Activated T-helper 1 cell treated with anti-CD3 and anti-CD28 coated beads, Interleukin-12 subunit alpha, Interleukin-12 subunit beta, Interleukin-2, Interleukin-4 antibody, amounts not matched to agents 30 ng/mL and 10 ng/mL and 1 ng/mL, durations not matched to agents 14 hours and 24 hours and 36 hours (primary cell): ENCODE results near the gene ENHO. TPM values are rescaled to one million over a fixed set of nuclear protein-coding genes. Genes with fewer than 3 reads are reported as not detected.
A peak's percentile ranks its signal among the peaks of the same experiment; 100 is the strongest.

Experiments used
- DNase-seq: peaks from one replicate; pipeline ENCODE4 v3.0.0; 2021; ENCODE audit warnings: low spot score
- H3K27ac Mint-ChIP-seq: one replicate; pipeline ENCODE4 v1.8.0; 2021; ENCODE audit warnings: mild to moderate bottlenecking, mixed read lengths
- H3K27me3 Mint-ChIP-seq: one replicate; pipeline ENCODE4 v1.8.0; 2022; ENCODE audit warnings: mild to moderate bottlenecking, moderate library complexity, mixed read lengths; ENCODE audit not compliant: insufficient read depth
- H3K36me3 Mint-ChIP-seq: one replicate; pipeline ENCODE4 v1.8.0; 2021; ENCODE audit warnings: low read depth, mixed read lengths
- H3K4me1 Mint-ChIP-seq: one replicate; pipeline ENCODE4 v1.8.0; 2021; ENCODE audit warnings: low read depth, mixed read lengths
- H3K4me3 Mint-ChIP-seq: one replicate; pipeline ENCODE4 v1.8.0; 2021; ENCODE audit warnings: mild to moderate bottlenecking, moderate library complexity, mixed read lengths
- H3K9me3 Mint-ChIP-seq: one replicate; pipeline ENCODE4 v1.8.0; 2021; ENCODE audit warnings: mixed read lengths
- intact Hi-C: fragments of 100-400 bp; cut with micrococcal nuclease; formaldehyde crosslinking; loops from one replicate; pipeline ENCODE4 v1.15.1; 2024
- total RNA-seq: library from RNA; stranded (reverse); gene quantifications from 2 replicates; pipeline ENCODE4 v1.2.3, GENCODE V29; 2022

The ENHO gene
- total RNA-seq, 1 donor from 2014 or later, result not detected

DNA sequence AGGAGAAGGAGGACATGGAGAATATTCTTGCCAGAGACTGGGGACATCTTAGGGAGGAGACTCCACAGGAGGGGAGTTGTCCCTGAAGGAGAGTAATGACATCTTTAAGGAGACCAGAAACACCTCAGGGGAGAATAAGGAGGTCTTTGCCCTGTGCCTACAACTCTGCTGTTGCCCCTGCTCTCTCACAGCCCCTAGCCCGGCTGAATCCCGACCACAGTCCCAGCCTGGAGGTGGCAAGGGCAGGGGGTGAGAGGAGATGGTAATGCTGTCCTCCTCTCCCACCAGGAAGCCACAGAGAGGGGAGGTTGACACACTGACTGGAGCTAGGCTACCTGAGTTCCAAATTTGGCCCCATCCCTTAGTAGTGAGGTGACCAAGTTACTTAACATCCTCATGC, 30.2 kb upstream of the ENHO start:
- Mint-ChIP-seq H3K9me3 (no peaks in the 10 kb centered on the region), H3K27ac (no peak overlapping the region), H3K27me3 (peaks cover 6% of the 10 kb centered on the region), H3K36me3 (no peaks in the 10 kb centered on the region), H3K4me3 (no peak overlapping the region), H3K4me1 (no peaks in the 10 kb centered on the region)
- intact Hi-C loops, result no loop called here
- DNase-seq, result no peak

DNA sequence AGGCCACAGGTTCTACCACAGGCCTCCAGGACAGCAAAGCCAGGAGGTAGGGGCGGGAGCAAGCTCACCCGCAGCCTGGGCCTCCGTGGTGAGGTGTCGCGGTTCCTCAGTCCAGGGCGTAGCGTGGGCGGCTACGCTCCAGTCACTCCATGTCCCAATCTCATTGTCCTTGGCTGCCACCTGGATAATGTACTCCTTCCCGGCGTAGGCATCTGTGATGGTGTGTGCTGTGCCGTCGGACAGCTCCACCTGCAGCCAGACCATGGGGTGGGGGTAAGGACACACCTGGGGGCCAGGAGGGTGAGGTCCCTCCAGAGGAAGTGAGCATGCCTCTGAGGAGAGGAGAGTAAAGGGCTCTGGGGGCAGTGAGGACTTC, 29.8 kb upstream of the ENHO start:
- H3K27ac Mint-ChIP-seq, result no peak overlapping the region
- DNase-seq, result no peak
- peaks cover 6% of the 10 kb centered on the region for H3K27me3 Mint-ChIP-seq
- no peaks in the 10 kb centered on the region for H3K4me1 Mint-ChIP-seq
- no peaks in the 10 kb centered on the region for H3K9me3 Mint-ChIP-seq
- H3K36me3 Mint-ChIP-seq, result no peaks in the 10 kb centered on the region
- no peak overlapping the region for H3K4me3 Mint-ChIP-seq
- intact Hi-C loops, result no loop called here

DNA sequence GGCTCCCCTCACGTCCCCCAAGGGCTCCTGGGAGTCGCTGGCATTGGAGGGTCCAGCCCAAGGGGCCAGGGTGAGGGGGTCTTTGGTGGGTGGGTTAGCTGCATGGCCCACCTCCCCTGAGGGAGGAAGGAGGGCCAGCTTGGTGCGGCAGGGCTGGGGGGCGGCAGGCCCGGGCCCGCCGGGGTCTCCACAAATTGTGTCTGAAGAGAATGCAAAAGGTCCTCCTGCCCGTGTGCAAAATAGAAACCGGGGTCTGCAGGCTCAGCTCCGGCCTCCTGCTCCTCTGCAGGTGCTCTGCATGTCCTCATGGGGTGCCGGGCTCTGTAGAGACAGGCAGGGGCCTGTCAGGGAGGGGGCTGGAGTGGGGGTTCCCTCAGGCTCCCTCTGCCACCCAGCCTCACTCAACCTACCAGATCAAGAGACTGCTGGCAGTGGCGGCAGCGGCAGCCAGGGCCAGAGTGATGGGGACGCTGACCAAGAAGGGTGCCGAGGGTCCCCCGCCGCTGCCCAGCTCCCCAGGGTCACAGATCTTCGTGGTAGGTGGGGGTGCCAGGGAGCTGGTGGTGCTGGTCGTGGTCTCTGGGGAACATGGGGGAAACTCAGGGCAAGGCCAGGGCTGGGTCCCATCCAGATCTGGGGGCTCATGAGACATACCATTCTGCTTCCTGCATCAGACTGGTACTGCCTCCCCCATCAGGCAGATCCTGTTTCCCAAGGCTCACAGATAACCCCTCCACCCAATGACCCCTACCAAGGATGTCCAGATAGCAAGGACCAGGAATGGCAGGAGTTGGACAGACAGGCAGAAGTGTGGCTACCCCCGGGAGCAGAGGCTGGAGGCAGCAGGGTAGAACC, 29.2 kb upstream of the ENHO start:
- no peak for DNase-seq
- H3K36me3 Mint-ChIP-seq, result no peaks in the 10 kb centered on the region
- intact Hi-C loops, result no loop called here
- no peak overlapping the region for H3K27ac Mint-ChIP-seq
- no peaks in the 10 kb centered on the region for H3K9me3 Mint-ChIP-seq
- H3K4me1 Mint-ChIP-seq, result no peaks in the 10 kb centered on the region
- peaks cover 6% of the 10 kb centered on the region for H3K27me3 Mint-ChIP-seq
- H3K4me3 Mint-ChIP-seq, result no peak overlapping the region

DNA sequence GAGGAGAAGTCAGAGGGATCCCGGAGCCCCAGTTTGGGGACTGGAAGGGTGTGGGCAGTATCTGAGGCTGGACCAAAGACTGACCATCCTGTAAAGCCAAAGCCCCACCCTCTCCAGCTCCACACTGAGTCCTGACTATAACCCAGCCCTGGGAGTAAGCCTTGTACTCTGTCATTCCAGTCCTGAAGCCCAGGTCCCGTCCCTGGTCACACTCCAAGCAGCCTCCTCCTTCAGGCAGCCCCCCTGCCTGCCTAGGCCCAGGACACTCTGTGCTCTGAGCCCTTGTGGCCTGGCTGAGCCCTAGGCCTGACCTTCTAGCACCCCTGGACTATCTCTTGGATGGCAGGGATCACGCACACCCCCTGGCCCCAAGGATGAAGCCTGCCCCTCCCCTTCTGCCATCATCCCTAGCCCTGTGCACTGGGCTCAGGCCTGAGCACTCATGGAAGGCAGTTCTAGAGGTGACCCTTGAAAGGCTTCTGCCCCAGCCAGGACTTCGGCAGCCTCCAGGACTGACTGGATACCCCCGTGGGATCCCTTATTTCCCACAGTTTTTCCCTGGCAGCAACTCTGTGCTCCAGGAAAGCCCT, 28.0 kb upstream of the ENHO start:
- H3K27ac Mint-ChIP-seq, result no peak overlapping the region
- no peaks in the 10 kb centered on the region for H3K36me3 Mint-ChIP-seq
- H3K9me3 Mint-ChIP-seq, result no peaks in the 10 kb centered on the region
- no peak for DNase-seq
- no peak overlapping the region for H3K4me3 Mint-ChIP-seq
- peaks cover 6% of the 10 kb centered on the region for H3K27me3 Mint-ChIP-seq
- intact Hi-C loops, result no loop called here
- no peaks in the 10 kb centered on the region for H3K4me1 Mint-ChIP-seq

DNA sequence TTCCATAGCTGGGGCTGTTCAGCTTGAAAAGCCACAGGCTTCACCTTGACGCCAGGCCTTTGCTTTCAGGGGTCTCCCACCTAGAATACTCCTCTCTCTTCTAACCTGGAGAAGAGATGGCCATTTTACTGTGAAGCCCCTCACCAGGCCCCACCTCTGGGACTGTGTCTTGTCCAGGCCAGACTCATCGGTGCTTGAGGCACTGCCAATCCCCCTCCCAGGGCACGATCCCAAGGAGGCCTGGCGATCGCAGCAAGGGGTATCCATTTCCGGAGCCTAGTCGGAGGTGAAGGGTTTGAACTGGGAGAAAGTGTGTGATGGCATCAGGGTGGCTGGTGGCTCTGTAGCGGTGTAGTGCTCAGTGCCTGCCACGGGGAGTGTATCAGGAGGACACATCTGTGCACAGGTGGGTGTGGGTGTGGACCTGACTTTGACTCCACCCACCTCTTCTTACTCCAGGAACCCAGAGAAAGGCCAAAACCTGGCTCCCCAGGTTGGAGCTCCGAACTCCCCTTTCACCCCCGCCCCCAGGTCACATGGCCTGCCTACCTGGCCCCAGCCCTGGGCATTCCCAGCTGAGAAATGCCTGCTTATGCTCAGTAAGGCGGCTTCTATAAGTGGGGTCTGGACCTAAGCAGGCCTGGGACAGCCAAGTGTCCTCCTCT, 27.4 kb upstream of the ENHO start:
- H3K27ac Mint-ChIP-seq, result no peak overlapping the region
- intact Hi-C loops, result no loop called here
- no peaks in the 10 kb centered on the region for H3K9me3 Mint-ChIP-seq

DNA sequence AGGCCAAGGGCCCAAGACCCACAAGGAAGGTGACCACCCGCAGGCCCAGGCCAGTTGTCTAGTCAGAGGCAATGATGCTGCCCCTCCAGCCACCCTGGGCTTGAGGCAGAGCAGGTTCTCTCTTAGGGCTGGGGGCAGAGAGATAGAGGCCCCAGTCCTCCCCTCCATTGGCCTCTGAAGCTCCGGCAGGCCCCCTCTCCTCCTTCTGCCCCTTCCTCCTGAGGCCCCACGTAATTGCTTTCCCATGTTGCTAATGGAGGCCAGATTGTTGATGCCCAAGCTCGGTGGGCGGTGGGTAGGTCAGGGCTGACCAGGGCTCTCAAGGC, 26.6 kb upstream of the ENHO start:
- Mint-ChIP-seq H3K27ac (no peak overlapping the region), H3K27me3 (peaks cover 11% of the 10 kb centered on the region), H3K4me1 (no peaks in the 10 kb centered on the region), H3K9me3 (no peaks in the 10 kb centered on the region), H3K36me3 (no peaks in the 10 kb centered on the region), H3K4me3 (no peak overlapping the region)
- intact Hi-C loops, result no loop called here
- DNase-seq, result no peak

More for the DNA sequence above, 27.4 kb upstream of the ENHO start:
- Mint-ChIP-seq H3K4me1 (no peaks in the 10 kb centered on the region), H3K27me3 (peaks cover 9% of the 10 kb centered on the region), H3K36me3 (no peaks in the 10 kb centered on the region), H3K4me3 (no peak overlapping the region)
- no peak for DNase-seq

DNA sequence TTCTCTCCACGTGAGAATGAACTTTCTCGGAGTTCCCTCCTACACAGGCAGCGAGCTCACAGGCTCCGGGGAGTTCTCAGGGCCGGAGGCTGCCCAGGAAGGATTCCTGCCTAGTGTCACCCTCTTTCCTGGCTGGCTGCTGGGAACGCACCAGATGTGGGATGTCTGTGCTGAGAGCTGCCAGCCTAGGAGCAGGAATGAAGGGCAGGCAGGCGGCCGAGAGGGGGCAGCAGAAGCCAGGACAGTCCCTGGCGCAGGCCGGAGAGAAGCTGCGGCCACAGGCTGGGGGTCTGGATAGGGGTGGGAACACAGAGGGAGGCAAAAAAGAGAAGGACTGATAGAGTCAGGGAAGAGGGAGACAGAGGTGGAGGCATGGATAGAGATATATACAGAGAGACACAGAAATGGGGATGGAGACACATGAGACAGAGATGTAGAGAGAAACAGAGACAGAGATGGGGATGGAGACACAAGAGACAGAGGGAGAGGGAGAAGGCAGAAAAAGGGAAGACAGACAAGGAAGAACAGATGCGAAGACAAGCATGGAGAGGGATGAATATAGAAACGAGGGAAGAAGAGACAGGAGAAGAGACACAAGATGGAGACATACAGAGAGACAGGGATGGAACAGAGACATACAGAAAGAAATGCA, 25.3 kb upstream of the ENHO start:
- H3K36me3 Mint-ChIP-seq, result no peaks in the 10 kb centered on the region
- DNase-seq, result no peak
- no peak overlapping the region for H3K27ac Mint-ChIP-seq
- no peaks in the 10 kb centered on the region for H3K4me1 Mint-ChIP-seq
- no peaks in the 10 kb centered on the region for H3K9me3 Mint-ChIP-seq
- H3K4me3 Mint-ChIP-seq, result no peak overlapping the region
- peaks cover 13% of the 10 kb centered on the region for H3K27me3 Mint-ChIP-seq
- intact Hi-C loops, result loop anchor here (1.0 kb wide), 3 partner anchors 43 to 111 kb away; no protein-coding TSS in a partner anchor

DNA sequence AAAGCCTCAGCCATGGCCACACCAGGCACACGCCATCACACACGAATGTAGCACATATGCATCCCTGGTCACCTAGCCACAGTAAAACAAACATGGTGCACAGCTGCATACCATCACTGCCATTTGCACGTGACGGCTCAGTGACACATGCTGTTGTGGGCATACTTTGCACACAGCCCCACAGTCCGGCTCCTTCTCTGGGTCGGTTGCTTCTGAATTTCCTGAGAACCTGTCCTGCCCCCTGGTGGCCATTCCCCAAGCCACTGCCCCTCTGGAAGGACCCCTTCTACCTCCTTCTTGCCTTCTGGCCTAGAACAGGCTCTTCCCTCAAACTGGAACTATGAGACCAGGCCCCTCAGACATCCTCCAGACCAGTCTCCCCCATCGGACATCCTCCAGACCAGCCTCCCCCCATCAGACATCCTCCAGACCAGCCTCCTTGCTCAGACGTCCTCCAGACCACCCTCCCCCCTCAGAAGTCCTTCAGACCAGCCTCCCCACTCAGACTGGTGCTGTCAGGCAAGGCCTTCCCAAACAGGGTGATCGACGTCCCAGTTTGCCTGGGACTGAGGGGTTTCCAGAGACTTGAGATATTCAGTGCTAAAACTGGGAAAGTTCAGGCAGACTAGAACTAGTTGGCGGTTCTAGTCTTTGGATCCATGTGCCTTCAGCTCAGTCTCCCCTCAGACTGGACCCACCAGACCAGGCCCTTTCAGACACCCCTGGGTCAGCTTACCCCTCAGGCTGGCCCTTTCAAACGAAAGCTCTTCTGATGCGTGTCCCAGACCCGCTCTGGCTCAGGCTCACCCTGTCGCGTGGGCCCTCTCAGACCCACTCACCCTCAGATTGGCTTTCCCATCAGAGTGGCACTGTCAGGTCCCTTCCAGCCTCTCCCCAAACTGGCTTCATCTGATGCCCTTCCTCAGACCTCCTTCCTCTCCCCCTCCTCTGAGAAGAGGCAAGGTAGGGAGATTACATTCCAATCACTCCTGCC, 24.3 kb upstream of the ENHO start:
- no peaks in the 10 kb centered on the region for H3K9me3 Mint-ChIP-seq
- H3K4me3 Mint-ChIP-seq, result no peak overlapping the region
- H3K27me3 Mint-ChIP-seq, result peaks cover 14% of the 10 kb centered on the region
- H3K27ac Mint-ChIP-seq, result no peak overlapping the region
- intact Hi-C loops, result loop anchor here (1.0 kb wide), 1 partner anchor 110 kb away; no protein-coding TSS in a partner anchor
- DNase-seq, result no peak
- no peaks in the 10 kb centered on the region for H3K36me3 Mint-ChIP-seq
- H3K4me1 Mint-ChIP-seq, result no peaks in the 10 kb centered on the region

DNA sequence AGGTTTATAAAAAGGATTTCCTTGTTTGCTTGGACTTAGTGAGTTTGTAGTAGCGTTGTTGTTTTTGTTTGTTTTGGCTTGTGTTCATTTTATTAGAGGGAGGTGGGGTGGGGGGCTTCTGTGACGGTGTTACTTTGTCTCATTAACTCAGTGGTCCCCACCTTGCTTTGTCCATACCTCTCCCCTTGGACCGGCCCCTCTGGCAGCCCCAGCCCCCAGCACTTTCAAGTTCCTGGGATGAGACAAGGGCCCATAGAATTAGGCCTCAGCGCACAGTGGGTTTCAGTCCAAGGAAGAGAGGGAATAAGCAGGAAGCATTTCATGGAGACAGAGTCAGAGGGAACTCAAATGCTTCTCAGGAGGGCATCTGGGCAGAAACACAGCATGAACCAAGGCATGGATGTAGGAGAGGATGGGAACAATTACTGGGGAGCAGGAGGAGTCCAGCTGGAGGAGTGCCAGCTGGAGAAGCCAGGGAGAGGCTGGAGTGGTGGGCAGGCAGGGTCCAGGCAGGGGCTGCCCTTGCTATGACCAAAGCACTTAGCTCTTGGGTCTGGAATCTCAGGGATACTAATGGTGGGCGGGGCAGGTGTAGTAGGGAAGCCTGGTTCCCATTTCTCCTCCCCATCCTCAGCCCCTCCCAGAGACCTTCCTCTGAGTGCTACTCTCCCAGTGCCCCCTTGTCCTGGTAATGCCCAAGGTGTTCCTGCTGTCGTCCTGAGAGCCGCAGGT, 23.5 kb upstream of the ENHO start:
- peaks cover 16% of the 10 kb centered on the region for H3K27me3 Mint-ChIP-seq
- no peaks in the 10 kb centered on the region for H3K4me1 Mint-ChIP-seq
- DNase-seq, result no peak
- H3K27ac Mint-ChIP-seq, result no peak overlapping the region
- no peaks in the 10 kb centered on the region for H3K9me3 Mint-ChIP-seq
- no peaks in the 10 kb centered on the region for H3K36me3 Mint-ChIP-seq
- no peak overlapping the region for H3K4me3 Mint-ChIP-seq
- intact Hi-C loops, result no loop called here

DNA sequence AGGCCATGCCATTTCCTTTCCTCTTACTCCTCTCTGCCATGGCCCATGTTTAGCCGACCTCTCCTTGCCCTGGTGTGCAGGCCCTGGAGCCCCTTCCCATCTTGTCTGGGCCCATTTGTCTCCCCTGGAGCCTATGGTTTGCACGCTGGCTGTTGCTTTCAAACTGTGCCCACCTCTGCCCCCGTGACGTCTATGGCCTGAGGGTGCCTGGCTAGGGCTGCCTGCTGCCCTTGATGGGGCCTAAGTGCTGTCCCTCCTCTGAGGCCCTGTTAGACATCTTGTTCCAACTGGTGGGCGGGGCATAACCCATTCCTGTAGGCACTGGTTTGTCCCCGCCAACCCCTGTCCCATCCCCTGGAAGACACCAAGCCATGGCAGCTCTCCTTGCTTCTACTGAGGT, 22.7 kb upstream of the ENHO start:
- Mint-ChIP-seq H3K27me3 (peaks cover 20% of the 10 kb centered on the region), H3K36me3 (no peaks in the 10 kb centered on the region), H3K4me1 (no peaks in the 10 kb centered on the region), H3K27ac (peak overlapping the region; percentile 5), H3K4me3 (no peak overlapping the region), H3K9me3 (no peaks in the 10 kb centered on the region)
- intact Hi-C loops, result no loop called here
- DNase-seq, result no peak

DNA sequence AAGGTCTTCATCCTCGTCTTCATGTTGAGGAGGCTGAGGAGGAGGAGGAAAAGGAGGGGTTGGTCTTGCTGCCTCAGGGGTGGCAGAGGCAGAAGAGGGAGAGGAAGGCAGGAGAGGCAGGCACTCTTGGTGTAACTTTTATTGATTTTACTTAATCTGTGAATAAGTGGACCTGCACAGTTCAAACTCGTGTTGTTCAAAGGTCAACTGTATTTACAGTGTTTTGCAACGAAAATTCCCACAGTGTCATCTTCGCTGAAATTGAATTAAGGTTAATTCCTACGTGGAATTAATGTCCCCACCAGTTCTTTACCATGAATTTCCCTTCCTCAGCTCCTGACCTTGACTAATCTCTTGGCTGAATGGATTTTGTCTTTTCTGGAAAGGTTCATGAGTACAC, 21.2 kb upstream of the ENHO start:
- Mint-ChIP-seq H3K4me3 (no peak overlapping the region), H3K9me3 (no peaks in the 10 kb centered on the region), H3K36me3 (no peaks in the 10 kb centered on the region), H3K27ac (no peak overlapping the region), H3K4me1 (no peaks in the 10 kb centered on the region), H3K27me3 (peaks cover 20% of the 10 kb centered on the region)
- no peak for DNase-seq
- intact Hi-C loops, result loop anchor here (5.0 kb wide), 1 partner anchor 42 kb away; no protein-coding TSS in a partner anchor
